GM21529 (cell line): ENCODE results near the gene ZNF385C.

Source experiments
- ATAC-seq: cut with Tn5 transposase; IDR thresholded peaks from one replicate; pipeline ENCODE4 v1.9.1; 2021; ENCODE audit not compliant: unreplicated experiment

Gene ZNF385C

GRCh38 chr17:42126836-42127235 is 28.6 kb upstream of the ZNF385C start:
- no peak for ATAC-seq

- no peak for ATAC-seq
Measured at GRCh38 chr17:42125565-42125964, 27.3 kb upstream of the ZNF385C start.

- no peak for ATAC-seq
Measured at GRCh38 chr17:42124256-42124655, 26.0 kb upstream of the ZNF385C start.

- no peak for ATAC-seq
Measured at GRCh38 chr17:42122371-42123303, 24.4 kb upstream of the ZNF385C start, which contains the start of gene HSPB9. Gene HSPB9, plus strand, starts transcription at chr17:42122804. Its CDS starts 47 bp downstream, at chr17:42122851.

- peak; percentile 69 for ATAC-seq
Measured at GRCh38 chr17:42120770-42121769, 22.8 kb upstream of the ZNF385C start, which contains the start of gene KAT2A. Gene KAT2A, minus strand, starts transcription at chr17:42121367. Its CDS starts 63 bp downstream, at chr17:42121304.

- ATAC-seq = no peak
Measured at GRCh38 chr17:42120161-42120769, 22.0 kb upstream of the ZNF385C start.

GRCh38 chr17:42119301-42119700 is 21.0 kb upstream of the ZNF385C start:
- ATAC-seq = no peak

- ATAC-seq = no peak
Measured at GRCh38 chr17:42118545-42118944, 20.3 kb upstream of the ZNF385C start.

- ATAC-seq = no peak
Measured at GRCh38 chr17:42118126-42118510, 19.8 kb upstream of the ZNF385C start.

GRCh38 chr17:42117397-42118125 is 19.3 kb upstream of the ZNF385C start:
- ATAC-seq = no peak

- no peak for ATAC-seq
Measured at GRCh38 chr17:42116705-42117396, 18.6 kb upstream of the ZNF385C start.

GRCh38 chr17:42114118-42114517 is 15.8 kb upstream of the ZNF385C start:
- no peak for ATAC-seq

GRCh38 chr17:42113293-42114069 is 15.2 kb upstream of the ZNF385C start:
- ATAC-seq = no peak

GRCh38 chr17:42112552-42113176 is 14.4 kb upstream of the ZNF385C start, which contains the start of gene DHX58:
Gene DHX58, minus strand, starts transcription at chr17:42112714. Its CDS starts 822 bp downstream, at chr17:42111892.
- ATAC-seq = peak; percentile 67

GRCh38 chr17:42111871-42112551 is 13.7 kb upstream of the ZNF385C start:
- no peak for ATAC-seq

GRCh38 chr17:42111265-42111636 is 13.0 kb upstream of the ZNF385C start:
- no peak for ATAC-seq
